Activated CD4-positive, alpha-beta T cell treated with anti-CD3 and anti-CD28 coated beads for 4 hours (primary cell): ENCODE measurements around the gene WASF2.

ENCODE experiments used
- DNase-seq, 2 donors: peaks; one replicate each; pipeline ENCODE4 v3.0.0-alpha.2; 2020

Gene WASF2

GRCh38 chr1:27372022-27372807 is 117.8 kb downstream of the WASF2 start:
- no peak for DNase-seq

GRCh38 chr1:27368869-27369582 is 120.9 kb downstream of the WASF2 start:
- no peak for DNase-seq

GRCh38 chr1:27367160-27367650 is 122.8 kb downstream of the WASF2 start:
- no peak for DNase-seq

GRCh38 chr1:27366411-27367159 is 123.4 kb downstream of the WASF2 start, which contains the start of gene MAP3K6:
Gene MAP3K6, minus strand, starts transcription at chr1:27366961. Its CDS starts 364 bp downstream, at chr1:27366597.
- peak in 1 of 2 donors; percentile 26 for DNase-seq

- DNase-seq = peak; percentile 62 to 63
These were observed 123.9 kb downstream of the WASF2 start for GRCh38 chr1:27366113-27366410.

GRCh38 chr1:27365372-27366112 is 124.4 kb downstream of the WASF2 start:
- peak; percentile 75 for DNase-seq

GRCh38 chr1:27364696-27365371 is 125.1 kb downstream of the WASF2 start:
- DNase-seq = no peak

GRCh38 chr1:27363766-27364695 is 125.9 kb downstream of the WASF2 start:
- DNase-seq = no peak

- no peak for DNase-seq
These were observed 128.4 kb downstream of the WASF2 start for GRCh38 chr1:27361553-27361952.

GRCh38 chr1:27361044-27361402 is 128.9 kb downstream of the WASF2 start:
- DNase-seq = no peak

- peak; percentile 43 to 60 for DNase-seq
These were observed 129.6 kb downstream of the WASF2 start for GRCh38 chr1:27360159-27361043.

GRCh38 chr1:27359822-27360158 is 130.2 kb downstream of the WASF2 start:
- no peak for DNase-seq

- DNase-seq = no peak
These were observed 131.0 kb downstream of the WASF2 start for GRCh38 chr1:27358928-27359313.

- DNase-seq = no peak
These were observed 131.7 kb downstream of the WASF2 start for GRCh38 chr1:27358038-27358927.

GRCh38 chr1:27357281-27358037 is 132.5 kb downstream of the WASF2 start:
- peak; percentile 75 to 78 for DNase-seq

GRCh38 chr1:27356619-27357280 is 133.2 kb downstream of the WASF2 start:
- peak in 1 of 2 donors; percentile 35 for DNase-seq

- no peak for DNase-seq
These were observed 133.7 kb downstream of the WASF2 start for GRCh38 chr1:27356277-27356618.

GRCh38 chr1:27355683-27356082 is 134.3 kb downstream of the WASF2 start:
- no peak for DNase-seq
